ENCODE results near the gene TBC1D22A. TPM values are rescaled to one million over a fixed set of nuclear protein-coding genes. Genes with fewer than 3 reads are reported as not detected.

The TBC1D22A gene
- total RNA-seq, 2 donors from 2014 or later, result 21.5 to 23.1 TPM

GRCh38 chr22:46828323-46828900, 66.0 kb downstream of the TBC1D22A start:
- no peaks in the 10 kb centered on the region for H3K27me3 ChIP-seq
- 91 to 100% methylated on average over 9 of the region's 9 CpGs for WGBS, 2 donors
- TF ChIP-seq CTCF (IDR thresholded peaks at IDR 0.05), result no peak
- no peak for TF ChIP-seq POLR2A (IDR thresholded peaks at IDR 0.05)
- intact Hi-C loops (cut with DNase I), result no loop called here
- no peak for ATAC-seq
- no peak for DNase-seq
- H3K9me3 ChIP-seq, result no peaks in the 10 kb centered on the region
- no peak overlapping the region for H3K27ac ChIP-seq
- no peak overlapping the region for H3K4me3 ChIP-seq
- peaks cover 18% of the 10 kb centered on the region for H3K4me1 ChIP-seq
- no peaks in the 10 kb centered on the region for H3K36me3 ChIP-seq (replicated peaks in 1 of 2; ENCODE audit: insufficient read depth in 1 of 2, low read depth in 2 of 2)

GRCh38 chr22:46829117-46829891, 66.9 kb downstream of the TBC1D22A start:
- H3K4me3 ChIP-seq, result no peak overlapping the region
- H3K27me3 ChIP-seq, result no peaks in the 10 kb centered on the region
- 68 to 75% methylated on average over 12 of the region's 12 CpGs for WGBS, 2 donors
- H3K4me1 ChIP-seq, result peaks cover 18% of the 10 kb centered on the region
- H3K36me3 ChIP-seq (replicated peaks in 1 of 2; ENCODE audit: insufficient read depth in 1 of 2, low read depth in 2 of 2), result no peaks in the 10 kb centered on the region
- ATAC-seq (no peak), DNase-seq (no peak)
- no peak overlapping the region for H3K27ac ChIP-seq
- TF ChIP-seq CTCF (IDR thresholded peaks at IDR 0.05), result no peak
- no peak for TF ChIP-seq POLR2A (IDR thresholded peaks at IDR 0.05)
- intact Hi-C loops (cut with DNase I), result no loop called here
- no peaks in the 10 kb centered on the region for H3K9me3 ChIP-seq

- H3K9me3 ChIP-seq, result no peaks in the 10 kb centered on the region
- WGBS, 2 donors, result 86 to 89% methylated on average over 15 of the region's 15 CpGs
- ATAC-seq (peak; percentile 25), DNase-seq (peak in 2 of 4 donors; percentile 30 to 64)
- no peak overlapping the region for H3K4me3 ChIP-seq
- H3K4me1 ChIP-seq, result peaks cover 18% of the 10 kb centered on the region
- no peaks in the 10 kb centered on the region for H3K36me3 ChIP-seq (replicated peaks in 1 of 2; ENCODE audit: insufficient read depth in 1 of 2, low read depth in 2 of 2)
- H3K27ac ChIP-seq, result no peak overlapping the region
- TF ChIP-seq POLR2A (IDR thresholded peaks at IDR 0.05), result no peak
- H3K27me3 ChIP-seq, result no peaks in the 10 kb centered on the region
- intact Hi-C loops (cut with DNase I), result no loop called here
These were observed 67.7 kb downstream of the TBC1D22A start for GRCh38 chr22:46829941-46830715.

GRCh38 chr22:46830841-46831240, 68.4 kb downstream of the TBC1D22A start:
- intact Hi-C loops (cut with DNase I), result no loop called here

More at GRCh38 chr22:46830841-46831240, 68.4 kb downstream of the TBC1D22A start:
- H3K36me3 ChIP-seq (replicated peaks in 1 of 2; ENCODE audit: insufficient read depth in 1 of 2, low read depth in 2 of 2), result no peaks in the 10 kb centered on the region
- DNase-seq (no peak), ATAC-seq (no peak)
- TF ChIP-seq POLR2A (IDR thresholded peaks at IDR 0.05), result no peak
- TF ChIP-seq CTCF (IDR thresholded peaks at IDR 0.05), result no peak
- no peaks in the 10 kb centered on the region for H3K9me3 ChIP-seq
- WGBS, 2 donors, result 81 to 88% methylated on average over 6 to 8 of the region's 8 CpGs
- no peak overlapping the region for H3K4me3 ChIP-seq
- peaks cover 18% of the 10 kb centered on the region for H3K4me1 ChIP-seq
- no peaks in the 10 kb centered on the region for H3K27me3 ChIP-seq
- no peak overlapping the region for H3K27ac ChIP-seq
